ENCODE data around the gene TCHHL1. TPM values are rescaled to one million over a fixed set of nuclear protein-coding genes. Genes with fewer than 3 reads are reported as not detected.
A peak's percentile ranks its signal among the peaks of the same experiment; 100 is the strongest.

The TCHHL1 gene
- total and polyA plus RNA-seq, 7 donors = not detected

DNA sequence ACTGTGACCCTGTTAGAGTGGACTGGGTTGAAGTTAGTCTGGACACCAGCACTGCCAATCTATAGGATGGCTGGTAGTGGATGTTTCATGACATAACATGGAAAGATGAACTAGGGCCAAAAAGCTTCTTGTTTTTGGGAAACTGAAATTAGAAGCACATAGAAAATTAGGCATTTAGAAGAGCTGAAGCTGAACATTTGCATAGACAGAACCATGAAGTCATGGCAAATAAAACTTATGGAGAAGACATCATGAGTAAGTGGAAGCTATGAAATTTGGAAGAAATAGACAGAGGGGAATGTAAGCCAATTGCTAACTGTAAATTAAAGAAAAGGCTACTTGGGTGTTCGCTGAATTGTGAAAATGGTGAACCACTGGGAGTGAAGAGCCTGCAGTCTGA is 49.4 kb downstream of the TCHHL1 start:
- WGBS, 3 donors = 93 to 100% (median 100%) methylated on average over 1 of the region's 1 CpG
- no peak for ATAC-seq
- Histone ChIP-seq H3K9me3 (no peaks in the 10 kb centered on the region), H3K27ac (no peak overlapping the region), H3K4me1 (peaks cover 8% of the 10 kb centered on the region), H3K4me3 (no peak overlapping the region), H3K36me3 (ENCODE audit: insufficient read depth in 1 of 2, low read depth in 1 of 2) (no peaks in the 10 kb centered on the region), H3K27me3 (ENCODE audit: insufficient read depth in 3 of 3, low read length in 2 of 3) (peaks cover 0 to 42% (median 5%) of the 10 kb centered on the region in 3 donors)
- intact Hi-C loops (cut with DNase I) = no loop called here
- TF ChIP-seq, protein P1, sequence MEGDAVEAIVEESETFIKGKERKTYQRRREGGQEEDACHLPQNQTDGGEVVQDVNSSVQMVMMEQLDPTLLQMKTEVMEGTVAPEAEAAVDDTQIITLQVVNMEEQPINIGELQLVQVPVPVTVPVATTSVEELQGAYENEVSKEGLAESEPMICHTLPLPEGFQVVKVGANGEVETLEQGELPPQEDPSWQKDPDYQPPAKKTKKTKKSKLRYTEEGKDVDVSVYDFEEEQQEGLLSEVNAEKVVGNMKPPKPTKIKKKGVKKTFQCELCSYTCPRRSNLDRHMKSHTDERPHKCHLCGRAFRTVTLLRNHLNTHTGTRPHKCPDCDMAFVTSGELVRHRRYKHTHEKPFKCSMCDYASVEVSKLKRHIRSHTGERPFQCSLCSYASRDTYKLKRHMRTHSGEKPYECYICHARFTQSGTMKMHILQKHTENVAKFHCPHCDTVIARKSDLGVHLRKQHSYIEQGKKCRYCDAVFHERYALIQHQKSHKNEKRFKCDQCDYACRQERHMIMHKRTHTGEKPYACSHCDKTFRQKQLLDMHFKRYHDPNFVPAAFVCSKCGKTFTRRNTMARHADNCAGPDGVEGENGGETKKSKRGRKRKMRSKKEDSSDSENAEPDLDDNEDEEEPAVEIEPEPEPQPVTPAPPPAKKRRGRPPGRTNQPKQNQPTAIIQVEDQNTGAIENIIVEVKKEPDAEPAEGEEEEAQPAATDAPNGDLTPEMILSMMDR (IDR thresholded peaks at IDR 0.05) = no peak
- no peak for DNase-seq

DNA sequence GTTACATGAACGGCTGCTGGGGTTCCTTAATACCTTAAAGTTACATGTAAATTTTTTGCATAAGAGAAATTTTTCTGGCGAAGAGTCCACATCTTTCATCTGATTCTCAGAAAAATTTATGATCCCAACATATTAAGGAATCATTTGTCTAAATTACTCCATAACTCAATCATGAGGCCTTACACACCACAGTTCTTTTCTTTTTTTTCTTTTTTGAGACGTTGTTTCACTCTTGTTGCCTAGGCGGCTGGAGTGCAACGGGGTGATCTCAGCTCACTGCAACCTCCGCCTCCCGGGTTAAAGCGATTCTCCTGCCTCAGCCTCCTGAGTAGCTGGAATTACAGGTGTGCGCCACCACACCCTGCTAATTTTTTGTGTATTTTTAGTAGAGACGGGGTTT is 50.0 kb downstream of the TCHHL1 start:
- no peak for DNase-seq
- peaks cover 8% of the 10 kb centered on the region for H3K4me1 ChIP-seq
- H3K4me3 ChIP-seq = no peak overlapping the region
- no peaks in the 10 kb centered on the region for H3K36me3 ChIP-seq (ENCODE audit: insufficient read depth in 1 of 2, low read depth in 1 of 2)
- no peak for ATAC-seq
- H3K27me3 ChIP-seq (ENCODE audit: insufficient read depth in 3 of 3, low read length in 2 of 3) = peaks cover 0 to 42% (median 5%) of the 10 kb centered on the region in 3 donors
- intact Hi-C loops (cut with DNase I) = no loop called here
- H3K9me3 ChIP-seq = no peaks in the 10 kb centered on the region
- TF ChIP-seq, protein P1 (IDR thresholded peaks at IDR 0.05) = no peak
- no peak overlapping the region for H3K27ac ChIP-seq
- WGBS, 3 donors = 94 to 98% (median 94%) methylated on average over 10 of the region's 10 CpGs

DNA sequence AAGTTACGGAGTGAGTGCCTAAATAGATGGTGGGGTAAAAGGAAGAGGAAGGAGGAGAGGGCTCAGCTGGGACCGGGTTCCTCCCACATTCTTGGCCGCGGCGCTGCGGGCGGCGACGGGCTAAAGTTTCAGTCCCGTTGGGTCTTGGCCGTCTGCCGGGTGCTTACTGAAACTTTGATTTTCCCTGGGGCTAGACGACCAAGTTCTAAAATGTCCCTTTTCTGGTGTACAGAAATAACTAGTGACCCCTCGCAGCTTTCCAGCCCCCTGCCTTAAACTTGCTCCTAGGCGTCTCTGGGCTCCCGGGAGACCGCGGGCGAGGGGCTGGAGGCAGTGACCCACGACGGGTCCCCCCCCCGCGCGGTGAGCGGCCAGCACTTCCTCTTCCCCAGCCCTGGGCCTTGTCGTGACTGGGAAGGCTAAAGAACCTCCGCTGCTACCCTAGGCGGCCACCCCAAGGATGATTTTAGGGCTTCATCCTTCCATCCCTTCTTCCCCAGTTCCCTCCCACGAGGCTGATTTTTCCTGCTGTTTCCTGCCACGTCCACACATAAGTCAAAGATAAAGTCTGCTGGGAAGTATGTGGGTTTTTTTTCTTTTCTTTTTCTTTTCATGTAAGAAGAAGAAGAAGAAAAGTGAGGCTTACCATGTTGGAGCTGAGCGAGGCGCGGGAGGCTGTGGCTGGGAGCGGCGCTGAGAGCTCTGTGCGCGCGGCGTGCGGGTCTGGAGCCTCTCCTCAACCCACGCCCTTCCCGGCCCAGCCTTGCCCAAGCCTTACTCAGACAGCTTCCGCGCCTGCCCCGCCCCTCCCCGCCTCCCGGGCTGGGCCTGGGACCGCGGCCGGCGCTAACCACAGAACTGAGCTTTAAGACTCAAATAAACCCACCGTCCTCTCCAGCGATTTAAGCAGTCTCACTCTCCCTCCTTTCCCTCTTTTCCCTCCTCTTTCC is 52.3 kb downstream of the TCHHL1 start, which contains the start of gene S100A11:
S100A11 (minus strand) TSS at position 738 of the 950 bp plus-strand sequence; CDS start at position 649, 89 bp downstream.
- Histone ChIP-seq H3K36me3 (ENCODE audit: insufficient read depth in 1 of 2, low read depth in 1 of 2) (peaks cover 10 to 19% of the 10 kb centered on the region in 2 donors), H3K27ac (peak within 1 kb of the TSS; percentile 83), H3K4me3 (peak within 1 kb of the TSS; percentile 69), H3K27me3 (ENCODE audit: insufficient read depth in 3 of 3, low read length in 2 of 3) (peaks cover 0 to 34% (median 0%) of the 10 kb centered on the region in 3 donors), H3K9me3 (no peaks in the 10 kb centered on the region), H3K4me1 (peaks cover 8% of the 10 kb centered on the region)
- WGBS, 3 donors = 1% methylated on average over 51 to 53 of the region's 53 CpGs
- DNase-seq (peak; percentile 92), ATAC-seq (peak; percentile 84 to 92 (median 88))
- intact Hi-C loops (cut with DNase I) = no loop called here
- TF ChIP-seq, protein P1 (IDR thresholded peaks at IDR 0.05) = no peak

DNA sequence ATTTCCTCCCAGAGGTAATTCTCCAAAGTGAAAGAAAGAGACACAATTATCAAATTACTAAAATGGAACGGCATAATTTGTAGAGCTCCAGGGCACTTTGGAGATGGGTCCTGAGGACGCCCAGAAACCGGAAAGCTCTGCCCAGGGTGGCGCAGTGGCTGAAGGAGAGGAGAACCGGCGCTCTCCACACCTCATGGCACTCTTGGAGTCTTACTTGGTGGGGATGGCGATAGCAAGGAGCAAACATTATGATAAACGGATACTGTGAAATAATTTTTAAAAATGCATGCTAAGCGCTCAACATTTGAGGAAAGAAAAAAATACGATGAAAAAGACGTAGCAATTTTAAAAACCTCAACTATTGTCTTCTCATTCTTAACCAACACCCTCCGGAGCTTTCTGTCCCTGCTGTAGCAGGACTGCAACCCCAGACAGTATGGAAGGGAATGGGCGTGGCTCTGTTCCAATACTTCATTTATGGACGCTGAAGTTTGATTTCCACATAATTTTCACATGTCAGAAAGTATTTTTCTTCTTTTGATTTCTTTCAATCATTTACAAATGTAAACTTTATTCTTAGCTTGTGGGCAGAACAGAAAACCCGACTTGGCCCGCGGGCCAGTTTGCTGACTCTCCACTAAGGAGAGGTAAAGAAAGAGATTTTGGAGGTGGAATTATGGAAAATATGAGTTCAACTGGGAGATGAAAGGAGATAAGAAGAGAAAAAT is 53.2 kb downstream of the TCHHL1 start:
- ATAC-seq (peak in 1 of 4 donors; percentile 49), DNase-seq (no peak)
- peaks cover 8% of the 10 kb centered on the region for H3K4me1 ChIP-seq
- 15 to 28% (median 22%) methylated on average over 17 of the region's 17 CpGs for WGBS, 3 donors
- H3K27me3 ChIP-seq (ENCODE audit: insufficient read depth in 3 of 3, low read length in 2 of 3) = peaks cover 0 to 34% (median 0%) of the 10 kb centered on the region in 3 donors
- H3K27ac ChIP-seq = peak overlapping the region; percentile 83
- intact Hi-C loops (cut with DNase I) = no loop called here
- H3K9me3 ChIP-seq = no peaks in the 10 kb centered on the region
- TF ChIP-seq, protein P1 (IDR thresholded peaks at IDR 0.05) = no peak
- peak overlapping the region; percentile 69 for H3K4me3 ChIP-seq
- H3K36me3 ChIP-seq (ENCODE audit: insufficient read depth in 1 of 2, low read depth in 1 of 2) = peaks cover 10 to 24% of the 10 kb centered on the region in 2 donors
